ENCODE data around the gene SKAP1. TPM values are rescaled to one million over a fixed set of nuclear protein-coding genes. Genes with fewer than 3 reads are reported as not detected.

SKAP1 gene
- total RNA-seq, 1 experiment from 2014 or later, result not detected

GRCh38 chr17:48153691-48154358, 276.2 kb downstream of the SKAP1 start:
- Histone ChIP-seq H3K9me3 (no peaks in the 10 kb centered on the region), H3K36me3 (no peaks in the 10 kb centered on the region), H3K27me3 (peaks cover 45% of the 10 kb centered on the region), H3K4me3 (no peak overlapping the region)
- DNase-seq, result peak; percentile 33

GRCh38 chr17:48152289-48152688, 277.7 kb downstream of the SKAP1 start:
- H3K4me3 ChIP-seq, result no peak overlapping the region
- no peak for DNase-seq
- no peaks in the 10 kb centered on the region for H3K9me3 ChIP-seq
- H3K27me3 ChIP-seq, result peaks cover 51% of the 10 kb centered on the region
- no peaks in the 10 kb centered on the region for H3K36me3 ChIP-seq

- DNase-seq, result no peak
- peaks cover 51% of the 10 kb centered on the region for H3K27me3 ChIP-seq
- no peak overlapping the region for H3K4me3 ChIP-seq
- no peaks in the 10 kb centered on the region for H3K36me3 ChIP-seq
- H3K9me3 ChIP-seq, result no peaks in the 10 kb centered on the region
These were observed 278.8 kb downstream of the SKAP1 start for GRCh38 chr17:48151220-48151619.

- Histone ChIP-seq H3K27me3 (peaks cover 51% of the 10 kb centered on the region), H3K9me3 (no peaks in the 10 kb centered on the region), H3K4me3 (no peak overlapping the region), H3K36me3 (no peaks in the 10 kb centered on the region)
- DNase-seq, result no peak
These were observed 279.4 kb downstream of the SKAP1 start for GRCh38 chr17:48150597-48151001.

- Histone ChIP-seq H3K9me3 (no peaks in the 10 kb centered on the region), H3K4me3 (no peak overlapping the region), H3K36me3 (no peaks in the 10 kb centered on the region), H3K27me3 (peaks cover 51% of the 10 kb centered on the region)
- no peak for DNase-seq
These were observed 280.1 kb downstream of the SKAP1 start for GRCh38 chr17:48149787-48150463.

- no peak for DNase-seq
- H3K36me3 ChIP-seq, result no peaks in the 10 kb centered on the region
- peaks cover 57% of the 10 kb centered on the region for H3K27me3 ChIP-seq
- H3K9me3 ChIP-seq, result no peaks in the 10 kb centered on the region
- no peak overlapping the region for H3K4me3 ChIP-seq
These were observed 280.9 kb downstream of the SKAP1 start for GRCh38 chr17:48148854-48149786.

GRCh38 chr17:48148029-48148770, 281.8 kb downstream of the SKAP1 start:
- no peak overlapping the region for H3K4me3 ChIP-seq
- H3K9me3 ChIP-seq, result no peaks in the 10 kb centered on the region
- DNase-seq, result no peak
- H3K36me3 ChIP-seq, result no peaks in the 10 kb centered on the region
- H3K27me3 ChIP-seq, result peaks cover 62% of the 10 kb centered on the region

- Histone ChIP-seq H3K36me3 (no peaks in the 10 kb centered on the region), H3K27me3 (peaks cover 35% of the 10 kb centered on the region), H3K9me3 (no peaks in the 10 kb centered on the region), H3K4me3 (no peak overlapping the region)
- DNase-seq, result no peak
These were observed 284.8 kb downstream of the SKAP1 start for GRCh38 chr17:48144976-48145798.

GRCh38 chr17:48144231-48144630, 285.8 kb downstream of the SKAP1 start:
- no peaks in the 10 kb centered on the region for H3K36me3 ChIP-seq
- no peaks in the 10 kb centered on the region for H3K9me3 ChIP-seq
- peaks cover 26% of the 10 kb centered on the region for H3K27me3 ChIP-seq
- no peak for DNase-seq
- no peak overlapping the region for H3K4me3 ChIP-seq

- H3K9me3 ChIP-seq, result no peaks in the 10 kb centered on the region
These were observed 286.4 kb downstream of the SKAP1 start for GRCh38 chr17:48143629-48144028.

GRCh38 chr17:48139944-48140343, 290.1 kb downstream of the SKAP1 start:
- H3K9me3 ChIP-seq, result no peaks in the 10 kb centered on the region

More at GRCh38 chr17:48143629-48144028, 286.4 kb downstream of the SKAP1 start:
- H3K4me3 ChIP-seq, result no peak overlapping the region
- H3K36me3 ChIP-seq, result no peaks in the 10 kb centered on the region
- no peak for DNase-seq
- peaks cover 20% of the 10 kb centered on the region for H3K27me3 ChIP-seq

GRCh38 chr17:48137656-48138055, 292.4 kb downstream of the SKAP1 start:
- DNase-seq, result no peak
- Histone ChIP-seq H3K27me3 (peaks cover 2% of the 10 kb centered on the region), H3K4me3 (no peak overlapping the region), H3K36me3 (no peaks in the 10 kb centered on the region), H3K9me3 (no peaks in the 10 kb centered on the region)

More at GRCh38 chr17:48139944-48140343, 290.1 kb downstream of the SKAP1 start:
- DNase-seq, result no peak
- no peaks in the 10 kb centered on the region for H3K36me3 ChIP-seq
- H3K27me3 ChIP-seq, result peaks cover 16% of the 10 kb centered on the region
- no peak overlapping the region for H3K4me3 ChIP-seq

GRCh38 chr17:48134912-48135480, 295.0 kb downstream of the SKAP1 start:
- no peaks in the 10 kb centered on the region for H3K36me3 ChIP-seq
- H3K9me3 ChIP-seq, result no peaks in the 10 kb centered on the region
- no peak overlapping the region for H3K4me3 ChIP-seq
- H3K27me3 ChIP-seq, result no peaks in the 10 kb centered on the region; the same call in 1 of the 2 replicates
- no peak for DNase-seq

GRCh38 chr17:48132385-48132784, 297.6 kb downstream of the SKAP1 start:
- H3K4me3 ChIP-seq, result no peak overlapping the region
- no peak for DNase-seq
- no peaks in the 10 kb centered on the region for H3K27me3 ChIP-seq
- H3K36me3 ChIP-seq, result no peaks in the 10 kb centered on the region
- H3K9me3 ChIP-seq, result no peaks in the 10 kb centered on the region

- no peak overlapping the region for H3K4me3 ChIP-seq
- H3K36me3 ChIP-seq, result peaks cover 5% of the 10 kb centered on the region; the same call in 1 of the 2 replicates
- no peaks in the 10 kb centered on the region for H3K9me3 ChIP-seq
- DNase-seq, result peak; percentile 48
- no peaks in the 10 kb centered on the region for H3K27me3 ChIP-seq
These were observed 298.7 kb downstream of the SKAP1 start for GRCh38 chr17:48131216-48131824.

Measured in MG63 (cell line).